ENCODE measurements around the gene SLC47A2. TPM values are rescaled to one million over a fixed set of nuclear protein-coding genes. Genes with fewer than 3 reads are reported as not detected.

The SLC47A2 gene
- total and polyA plus RNA-seq, 2 of the 13 experiments (the other 11 are each of a cell fraction or from before 2014, with no cell fraction given) = 0.04 TPM; not detected in 1

- Histone ChIP-seq H3K27ac (ENCODE audit: extremely low read length, insufficient read depth, low read length) (peak overlapping the region; percentile 67), H2AFZ (ENCODE audit: low read length) (no peak overlapping the region), H3K4me3 (replicated peaks in 1 of 3; ENCODE audit: insufficient read depth in 1 of 3, low read depth in 2 of 3, low read length in 3 of 3) (no peak overlapping the region), H3K27me3 (ENCODE audit: control insufficient read depth in 1 of 2, insufficient read depth in 2 of 2, low read length in 2 of 2) (no peaks in the 10 kb centered on the region), H4K20me1 (ENCODE audit: insufficient read depth, low read length) (no peaks in the 10 kb centered on the region), H3K4me1 (ENCODE audit: insufficient read depth, low read length) (peaks cover 56% of the 10 kb centered on the region), H3K79me2 (ENCODE audit: insufficient read depth, low read length) (peaks cover 1% of the 10 kb centered on the region), H3K36me3 (replicated peaks in 1 of 2; ENCODE audit: control insufficient read depth in 1 of 2, insufficient read depth in 2 of 2, low read length in 2 of 2) (peaks cover 14 to 31% of the 10 kb centered on the region in 2 experiments), H3K4me2 (ENCODE audit: low read depth, low read length) (peak overlapping the region; percentile 37; the same call in 1 of the 2 replicates), H3K9ac (ENCODE audit: insufficient read depth, low read depth, low read length) (no peak overlapping the region), H3K9me3 (ENCODE audit: low read length) (no peaks in the 10 kb centered on the region)
- 0 out of 2 replicates have a peak, but pooled peaks have one; percentile 16 for TF ChIP-seq ZFP91 (CRISPR knock-in tag; IDR thresholded peaks at IDR 0.05; ENCODE audit: borderline replicate concordance)
- no peak for TF ChIP-seq TOPORS (CRISPR knock-in tag; IDR thresholded peaks at IDR 0.05)
- TF ChIP-seq, protein P1, sequence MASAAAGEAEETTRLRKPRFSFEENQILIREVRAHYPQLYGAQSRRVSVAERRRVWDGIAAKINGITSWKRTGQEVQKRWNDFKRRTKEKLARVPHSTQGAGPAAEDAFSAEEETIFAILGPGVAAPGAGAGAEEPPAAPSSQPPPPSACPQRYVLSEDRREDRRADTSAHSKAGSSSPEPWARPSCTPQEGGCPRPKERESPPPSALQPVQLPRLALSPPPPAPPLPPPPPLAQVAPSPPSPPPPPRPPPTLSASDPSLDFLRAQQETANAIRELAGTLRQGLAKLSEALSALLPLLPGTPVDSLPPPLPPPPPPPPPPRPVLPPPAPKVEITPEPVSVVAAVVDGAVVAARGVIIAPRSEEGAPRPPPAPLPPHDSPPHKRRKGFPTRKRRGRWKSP (CRISPR knock-in tag; IDR thresholded peaks at IDR 0.05) = 0 out of 2 replicates have a peak, but pooled peaks have one; percentile 10
- no peak for TF ChIP-seq KMT2A (CRISPR knock-in tag; IDR thresholded peaks at IDR 0.05)
- no peak for TF ChIP-seq CBFB (CRISPR knock-in tag; IDR thresholded peaks at IDR 0.05)
- TF ChIP-seq POLR2G (IDR thresholded peaks at IDR 0.05; ENCODE audit: low read depth, low read length) = no peak
- no peak for TF ChIP-seq CTCF (CRISPR knock-in tag; IDR thresholded peaks at IDR 0.05)
- 0 out of 2 replicates have a peak, but pooled peaks have one; percentile 11 for TF ChIP-seq ZNF280D (CRISPR knock-in tag; IDR thresholded peaks at IDR 0.05)
- no peak for TF ChIP-seq RELA (CRISPR knock-in tag; IDR thresholded peaks at IDR 0.05)
- no peak for TF ChIP-seq MED13 (CRISPR knock-in tag; IDR thresholded peaks at IDR 0.05)
- intact Hi-C loops (cut with micrococcal nuclease; ENCODE audit: unreplicated experiment) (loop anchor here (5.0 kb wide), 1 partner anchor 46 kb away; the partner anchor contains the start of gene SLC47A2), in situ Hi-C loops (cut with HindIII; ENCODE audit: extremely low pct_ligation_motif_present, low pct_unique_long_range_greater_than_20kb) (no loop called here)
- ATAC-seq = no peak
- 83% methylated on average over 2 of the region's 2 CpGs for WGBS (ENCODE audit: low lambda C conversion rate)
- ChIA-PET POLR2A (interaction anchor here (0.9 to 9.4 kb wide), 12 partner anchors 9 to 121 kb away, joined by 3 to 133 read pairs (median 5); partner anchors contain the start of genes ALDH3A1 and ALDH3A2), CTCF (ENCODE audit: low intra/inter-chr PET ratio, low total read pairs) (no interaction called here)
- no TSS peak for BruUV-seq (replicated peaks)
- DNase-seq (ENCODE audit: low spot score) = no peak
- no peak for FAIRE-seq
Observed at GRCh38 chr17:19670908-19671307, 45.5 kb downstream of the SLC47A2 start.
